ENCODE results near the gene SARS2. TPM values are rescaled to one million over a fixed set of nuclear protein-coding genes. Genes with fewer than 3 reads are reported as not detected.

Gene SARS2
- polyA plus RNA-seq, 1 experiment, result 26.1 TPM

DNA sequence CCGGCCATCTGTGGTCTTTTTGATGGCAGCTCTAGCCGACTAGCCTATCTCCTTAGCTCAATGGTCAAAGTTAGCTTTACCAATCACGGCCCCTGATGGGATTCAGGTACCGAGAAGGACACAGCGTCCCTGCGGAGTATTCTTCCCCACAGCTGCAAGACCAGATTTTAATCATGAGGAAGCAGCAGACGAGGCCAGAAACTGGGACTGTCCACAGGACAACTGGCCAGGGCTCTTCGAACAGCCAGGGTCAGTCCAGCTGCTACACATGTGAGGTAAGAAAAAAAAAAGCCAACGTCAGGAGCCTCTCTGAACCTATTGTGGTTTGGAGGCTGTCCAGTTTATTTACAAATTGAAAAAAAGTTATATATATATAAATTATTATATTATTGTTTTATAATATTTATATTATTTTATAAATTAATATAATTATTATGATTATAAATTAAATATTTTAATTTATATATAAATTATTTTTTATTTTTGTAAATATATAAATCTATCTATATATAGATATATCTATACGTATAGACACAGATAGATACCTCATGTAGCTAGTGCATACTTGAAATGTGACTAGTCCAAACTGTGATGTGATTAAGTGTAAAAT is 63.3 kb downstream of the SARS2 start:
- no peak for DNase-seq (ENCODE audit: low read depth)
- TF ChIP-seq, protein P1, sequence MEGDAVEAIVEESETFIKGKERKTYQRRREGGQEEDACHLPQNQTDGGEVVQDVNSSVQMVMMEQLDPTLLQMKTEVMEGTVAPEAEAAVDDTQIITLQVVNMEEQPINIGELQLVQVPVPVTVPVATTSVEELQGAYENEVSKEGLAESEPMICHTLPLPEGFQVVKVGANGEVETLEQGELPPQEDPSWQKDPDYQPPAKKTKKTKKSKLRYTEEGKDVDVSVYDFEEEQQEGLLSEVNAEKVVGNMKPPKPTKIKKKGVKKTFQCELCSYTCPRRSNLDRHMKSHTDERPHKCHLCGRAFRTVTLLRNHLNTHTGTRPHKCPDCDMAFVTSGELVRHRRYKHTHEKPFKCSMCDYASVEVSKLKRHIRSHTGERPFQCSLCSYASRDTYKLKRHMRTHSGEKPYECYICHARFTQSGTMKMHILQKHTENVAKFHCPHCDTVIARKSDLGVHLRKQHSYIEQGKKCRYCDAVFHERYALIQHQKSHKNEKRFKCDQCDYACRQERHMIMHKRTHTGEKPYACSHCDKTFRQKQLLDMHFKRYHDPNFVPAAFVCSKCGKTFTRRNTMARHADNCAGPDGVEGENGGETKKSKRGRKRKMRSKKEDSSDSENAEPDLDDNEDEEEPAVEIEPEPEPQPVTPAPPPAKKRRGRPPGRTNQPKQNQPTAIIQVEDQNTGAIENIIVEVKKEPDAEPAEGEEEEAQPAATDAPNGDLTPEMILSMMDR (IDR thresholded peaks at IDR 0.05; ENCODE audit: insufficient read depth, low read depth, low read length), result no peak
- no peaks in the 10 kb centered on the region for H3K27me3 ChIP-seq (ENCODE audit: control insufficient read depth, insufficient read depth, low read length)
- CTCF ChIA-PET, result interaction anchor here (0.8 to 1.3 kb wide), 2 partner anchors 23 to 465 kb away, joined by 3 read pairs; partner anchors contain the start of gene FAM98C
- POLR2A ChIA-PET, result no interaction called here
- no peaks in the 10 kb centered on the region for H3K36me3 ChIP-seq (ENCODE audit: control insufficient read depth, insufficient read depth, low read length)
- no peak overlapping the region for H3K4me3 ChIP-seq (ENCODE audit: low read depth, low read length)

Other genes with a start within 250 kb of the SARS2 start
- 0.34 and 0.75 TPM in 2 replicates for gene CAPN12, start 186.3 kb downstream of the SARS2 start, polyA plus RNA-seq (2011; rRNA removed)
- not detected in 2 replicates for gene LGALS7, start 157.2 kb downstream of the SARS2 start, polyA plus RNA-seq (2011; rRNA removed)
- not detected in 2 replicates for gene LGALS7B, start 141.6 kb downstream of the SARS2 start, polyA plus RNA-seq (2011; rRNA removed)
- 0.28 and 0.53 TPM in 2 replicates for gene LGALS4, start 117.8 kb downstream of the SARS2 start, polyA plus RNA-seq (2011; rRNA removed)
- 75.6 and 124 TPM in 2 replicates for gene ECH1, start 99.0 kb downstream of the SARS2 start, polyA plus RNA-seq (2011; rRNA removed)
- 266 and 342 TPM in 2 replicates for gene HNRNPL, start 80.8 kb downstream of the SARS2 start, polyA plus RNA-seq (2011; rRNA removed)
- gene RINL, start 52.5 kb downstream of the SARS2 start, polyA plus RNA-seq (2011; rRNA removed), result 1.9 TPM in 2 replicates
- gene SIRT2, start 31.1 kb downstream of the SARS2 start, polyA plus RNA-seq (2011; rRNA removed), result 44.4 and 71.8 TPM in 2 replicates
- 12.8 and 20.6 TPM in 2 replicates for gene NFKBIB, start 30.8 kb downstream of the SARS2 start, polyA plus RNA-seq (2011; rRNA removed)
- not detected in 2 replicates for gene CCER2, start 18.6 kb downstream of the SARS2 start, polyA plus RNA-seq (2011; rRNA removed)
- 32.0 and 49.3 TPM in 2 replicates for gene MRPS12, start 181 bp upstream of the SARS2 start, polyA plus RNA-seq (2011; rRNA removed)
- 14.5 and 19.5 TPM in 2 replicates for gene FBXO17, start 45.0 kb upstream of the SARS2 start, polyA plus RNA-seq (2011; rRNA removed)
- 4.4 and 7.0 TPM in 2 replicates for gene FBXO27, start 101.8 kb upstream of the SARS2 start, polyA plus RNA-seq (2011; rRNA removed)
- gene ACP7, start 153.6 kb upstream of the SARS2 start, polyA plus RNA-seq (2011; rRNA removed), result not detected in 2 replicates
- gene PAK4, start 195.0 kb upstream of the SARS2 start, polyA plus RNA-seq (2011; rRNA removed), result 10.2 and 19.6 TPM in 2 replicates

Measured in BJ (cell line).